Activated naive CD8-positive, alpha-beta T cell treated with anti-CD3 and anti-CD28 coated beads, Interleukin-2, amount 50 U/mL, for 16 hours (primary cell): ENCODE results near the gene TEX26.

ENCODE experiments used
- DNase-seq: peaks from one replicate; pipeline ENCODE4 v3.0.0-alpha.2; 2020; ENCODE audit warnings: low read depth, low spot score

Gene TEX26

GRCh38 chr13:30932481-30933353 is at the start of gene TEX26:
TSS of gene TEX26 (plus strand) at chr13:30932656. CDS start at chr13:30932716, 60 bp downstream.
- no peak for DNase-seq

GRCh38 chr13:30882996-30883766 is 49.3 kb upstream of the TEX26 start:
- no peak for DNase-seq

DNA sequence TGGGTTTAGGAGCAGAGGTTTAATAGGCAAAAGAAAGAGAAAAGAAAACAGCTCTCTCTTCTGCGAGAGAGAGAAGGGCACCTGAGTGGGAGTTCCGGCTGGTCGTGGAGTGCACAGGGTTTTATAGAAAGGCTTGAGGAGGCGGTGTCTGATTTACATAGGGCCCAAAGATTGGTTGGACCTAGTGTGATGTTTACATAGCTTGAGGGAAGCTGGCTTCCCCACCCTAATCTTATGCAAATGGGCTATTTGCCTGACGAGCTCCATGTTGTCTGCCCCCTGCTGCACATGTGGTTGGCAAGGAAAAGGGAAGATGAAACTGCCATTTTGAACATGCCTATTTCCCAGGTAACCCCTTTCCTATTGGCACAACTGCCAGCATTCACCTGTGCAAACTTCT is 47.9 kb upstream of the TEX26 start:
- DNase-seq, result no peak

GRCh38 chr13:30889196-30889690 is 43.2 kb upstream of the TEX26 start:
- DNase-seq, result no peak

DNA sequence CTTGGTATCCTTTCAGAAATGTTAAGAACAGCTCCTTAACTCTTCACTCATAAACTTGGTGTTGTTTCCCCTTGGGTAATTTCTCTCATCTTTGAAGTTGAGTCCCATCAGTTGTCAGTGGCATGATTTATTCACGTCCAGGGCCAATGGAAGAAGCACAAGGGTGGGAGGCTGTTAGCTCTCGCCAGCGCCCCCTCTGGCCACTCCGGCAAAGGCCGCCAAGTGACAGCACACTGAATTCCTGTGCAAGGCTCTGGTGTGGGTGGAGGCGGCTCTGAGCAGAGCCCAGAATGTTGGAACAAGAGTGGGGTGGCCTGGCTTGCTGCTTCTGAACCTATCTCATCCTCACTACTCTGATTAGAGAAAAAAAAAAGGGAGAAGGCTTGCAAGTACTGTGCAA is 39.5 kb upstream of the TEX26 start:
- no peak for DNase-seq

DNA sequence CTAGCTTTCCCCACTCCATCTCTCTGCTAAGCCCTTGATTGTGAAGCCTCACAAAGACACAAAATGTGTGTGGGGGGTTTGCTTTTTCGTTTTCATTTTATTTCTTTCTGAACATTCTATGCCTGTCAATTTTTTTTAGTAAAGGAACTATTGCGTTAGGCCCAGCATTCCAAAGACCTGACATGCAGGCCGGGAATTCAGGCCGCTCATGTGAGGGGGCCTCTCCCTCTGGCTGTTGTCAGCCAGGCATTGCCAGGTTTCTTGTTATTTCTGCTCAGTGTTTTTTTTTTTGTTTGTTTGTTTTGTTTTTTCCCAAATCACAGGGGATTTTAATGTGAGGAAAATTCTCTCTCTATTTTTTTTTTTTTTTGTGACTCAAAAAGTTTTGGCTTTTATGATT is 36.7 kb upstream of the TEX26 start:
- no peak for DNase-seq

DNA sequence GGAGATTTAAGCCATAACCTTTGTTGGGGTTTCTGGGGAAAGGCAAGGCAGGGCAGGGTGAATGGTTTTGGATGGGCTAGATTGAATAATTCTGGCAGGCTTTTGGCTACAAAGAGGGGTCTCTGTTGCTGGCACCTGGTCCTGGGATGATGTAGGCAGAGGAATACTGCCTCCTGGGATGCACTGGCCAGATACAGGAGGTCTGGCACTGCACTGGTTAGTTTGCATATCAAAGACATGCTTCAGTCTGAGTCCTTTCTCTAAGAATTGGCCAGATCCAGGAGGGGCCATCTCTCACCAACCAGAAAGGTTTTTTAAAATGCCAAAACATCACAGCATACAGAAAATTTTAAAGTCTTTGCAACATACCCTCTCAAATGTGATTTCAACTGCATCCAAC is 34.4 kb upstream of the TEX26 start:
- DNase-seq, result no peak

GRCh38 chr13:30898678-30899241 is 33.7 kb upstream of the TEX26 start:
- DNase-seq, result no peak

GRCh38 chr13:30900436-30900835 is 32.0 kb upstream of the TEX26 start:
- no peak for DNase-seq

GRCh38 chr13:30900952-30901749 is 31.3 kb upstream of the TEX26 start:
- no peak for DNase-seq

- no peak for DNase-seq
These were observed 28.4 kb upstream of the TEX26 start for GRCh38 chr13:30904043-30904442.

DNA sequence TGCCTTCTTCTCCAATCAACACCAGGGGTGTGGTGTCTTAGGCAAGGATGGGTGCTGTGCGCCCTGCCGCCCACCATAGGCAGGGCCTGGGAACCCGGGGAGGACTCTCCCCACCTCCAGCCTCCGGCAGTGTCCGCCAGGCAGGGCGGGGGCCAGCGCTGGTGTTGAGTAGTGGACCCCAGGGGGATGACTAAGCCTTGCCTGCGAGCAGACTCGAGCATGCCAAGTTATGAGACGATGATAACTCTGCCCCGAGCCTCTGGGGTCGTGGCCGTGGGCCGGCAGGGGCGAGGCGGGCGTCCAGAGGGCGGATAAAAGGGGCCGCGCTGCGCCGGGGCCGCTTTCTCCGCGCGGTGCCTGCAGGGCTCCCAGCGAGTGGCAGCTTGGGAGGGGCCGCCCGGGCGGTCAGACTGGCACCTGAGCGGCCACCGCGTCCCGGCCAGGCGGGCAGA is 26.5 kb upstream of the TEX26 start, which contains the start of gene MEDAG:
Gene MEDAG, plus strand, starts transcription at position 340 of the 452 bp plus-strand sequence. CDS start 245 bp downstream, outside the sequence.
- no peak for DNase-seq

DNA sequence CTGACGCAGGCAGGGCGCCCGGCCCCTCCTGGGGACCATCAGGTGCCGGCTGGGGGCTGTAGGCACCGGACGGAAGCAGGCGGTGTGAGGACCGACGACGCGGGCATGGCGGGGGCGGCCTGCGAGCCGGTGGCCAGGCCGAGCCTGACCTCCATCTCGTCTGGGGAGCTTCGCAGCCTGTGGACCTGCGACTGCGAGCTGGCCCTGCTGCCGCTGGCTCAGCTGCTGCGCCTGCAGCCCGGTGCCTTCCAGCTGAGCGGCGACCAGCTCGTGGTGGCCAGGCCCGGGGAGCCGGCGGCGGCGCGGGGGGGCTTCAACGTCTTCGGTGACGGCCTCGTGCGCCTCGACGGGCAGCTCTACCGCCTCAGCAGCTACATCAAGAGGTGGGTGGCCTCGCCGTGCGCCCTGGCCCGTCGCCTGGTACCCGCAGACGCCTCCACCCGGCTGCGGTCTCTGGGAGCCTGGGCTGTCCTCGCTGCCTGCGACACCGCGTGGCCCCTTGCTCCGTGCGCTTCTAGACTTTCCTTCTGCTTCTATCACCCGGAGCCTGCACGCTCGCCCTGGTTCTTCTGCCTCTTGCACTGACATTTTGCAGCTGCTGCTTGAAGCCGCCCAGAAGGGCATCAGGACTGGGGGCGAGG is 25.9 kb upstream of the TEX26 start:
- no peak for DNase-seq

DNA sequence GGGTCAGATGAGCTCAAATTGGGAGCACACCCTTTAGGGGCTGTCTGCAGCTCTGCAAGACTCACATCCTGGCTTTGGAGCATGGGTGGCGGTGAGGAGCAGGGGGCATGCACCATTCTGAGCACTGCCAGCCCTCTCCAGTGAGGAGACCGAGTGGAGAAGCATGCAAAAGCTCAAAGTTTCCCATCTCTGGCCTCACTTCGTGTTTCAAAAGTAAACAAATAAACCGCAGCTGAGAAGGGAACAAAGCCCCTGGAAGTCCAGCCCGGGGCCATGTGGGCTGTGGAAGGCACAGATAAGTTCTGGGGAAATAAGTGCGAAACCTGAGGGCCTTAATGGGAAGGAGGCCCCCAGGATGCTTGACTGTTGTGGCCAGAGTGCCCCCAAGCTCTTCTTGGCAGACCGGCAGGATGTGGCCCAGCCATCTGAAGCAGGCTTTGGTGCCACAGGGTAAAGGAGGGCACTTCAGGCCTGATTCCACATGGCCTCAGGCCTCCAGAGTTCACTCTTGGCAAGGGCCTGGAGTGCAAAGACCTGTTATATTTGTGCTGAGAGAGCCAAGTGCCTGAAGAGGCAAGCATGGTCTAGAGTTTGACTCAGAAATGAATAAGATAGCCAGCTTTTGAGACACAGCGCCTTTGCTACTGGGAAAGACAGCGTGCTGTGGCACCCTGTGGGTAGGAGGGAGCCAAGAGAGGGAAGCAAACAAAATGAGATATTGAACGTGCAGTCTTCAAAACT is 25.2 kb upstream of the TEX26 start:
- DNase-seq, result no peak

DNA sequence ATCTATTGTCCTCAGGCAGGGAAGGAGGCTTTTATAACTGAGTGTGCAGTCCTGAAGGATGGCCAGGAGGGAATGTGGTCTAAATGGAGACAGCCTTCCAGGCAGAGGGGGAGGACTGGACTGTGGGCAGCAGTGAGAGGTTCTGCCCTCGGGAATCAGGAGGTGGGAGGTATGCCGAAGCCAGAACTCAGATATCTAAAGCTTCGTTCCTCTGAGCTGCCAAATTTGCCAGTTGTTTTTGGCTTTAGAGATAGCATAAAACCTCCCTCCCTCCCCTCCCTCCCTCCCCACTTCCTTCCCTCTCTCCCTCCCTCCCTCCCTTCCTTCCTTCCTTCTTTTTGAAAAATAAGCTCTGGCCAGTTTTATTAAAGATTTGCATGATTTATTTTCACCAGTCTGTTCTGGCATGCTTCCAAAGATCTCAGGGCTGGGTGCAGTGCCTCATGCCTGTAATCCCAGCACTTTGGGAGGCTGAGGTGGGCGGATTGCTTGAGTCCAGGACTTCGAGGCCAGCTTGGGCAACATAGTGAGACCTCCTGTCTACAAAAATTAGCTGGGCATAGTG is 24.0 kb upstream of the TEX26 start:
- no peak for DNase-seq

GRCh38 chr13:30910676-30911075 is 21.8 kb upstream of the TEX26 start:
- DNase-seq, result no peak

DNA sequence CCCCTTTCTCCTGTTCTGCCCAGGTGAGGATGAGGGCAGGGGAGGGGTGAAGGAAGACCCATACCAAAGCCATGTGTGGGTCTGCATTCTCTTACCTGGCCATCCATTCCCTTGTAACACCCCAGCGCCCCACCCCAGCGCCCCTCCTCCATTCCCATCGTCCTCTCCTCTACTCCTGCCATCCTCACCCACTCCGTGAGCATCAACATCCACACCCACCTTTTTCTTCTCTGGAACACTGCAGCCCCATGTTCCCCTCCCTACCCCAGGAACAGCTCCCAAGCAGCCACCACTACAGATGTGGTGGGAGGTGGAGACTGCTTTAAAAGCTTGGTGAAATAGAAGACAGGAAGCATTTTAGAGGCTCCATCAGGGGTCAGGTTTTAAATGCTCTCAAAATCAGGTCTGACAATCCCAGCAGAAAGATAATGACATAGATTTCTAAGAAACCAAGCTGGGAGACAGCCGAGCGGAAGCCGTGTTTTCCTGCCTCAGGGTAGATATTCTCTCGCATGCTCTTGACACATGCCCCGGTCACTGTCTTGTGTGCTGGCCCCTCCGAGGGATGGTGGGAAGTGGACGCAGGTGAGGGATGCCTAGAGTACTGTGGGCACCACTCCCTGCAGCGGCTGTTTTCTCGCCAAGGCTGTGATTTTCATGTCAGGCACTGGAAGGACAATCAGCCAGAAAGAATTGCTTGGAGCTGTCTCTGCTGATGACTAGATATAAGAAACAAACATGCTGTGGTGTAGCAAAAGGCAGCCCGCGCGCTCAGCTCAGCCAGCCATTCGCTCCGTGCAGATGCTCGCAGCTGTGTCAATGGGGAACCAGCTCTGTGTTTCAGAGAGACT is 16.5 kb upstream of the TEX26 start:
- DNase-seq, result no peak

GRCh38 chr13:30916991-30917390 is 15.5 kb upstream of the TEX26 start:
- no peak for DNase-seq
